Nephron (organoid): ENCODE results near the gene ABCC4.

Source experiments
- H3K27ac Mint-ChIP-seq, 3 experiments: 2 replicates each; pipeline ENCODE4 v1.8.0; 2020; ENCODE audit warnings: mixed read lengths in 3 of 3, mild to moderate bottlenecking in 2 of 3, moderate library complexity in 1 of 3
- H3K27me3 Mint-ChIP-seq: 2 replicates; pipeline ENCODE4 v1.8.0; 2021; ENCODE audit warnings: low read depth, mild to moderate bottlenecking, moderate library complexity, mixed read lengths
- H3K36me3 Mint-ChIP-seq: 2 replicates; pipeline ENCODE4 v1.8.0; 2020; ENCODE audit warnings: low read depth, mixed read lengths
- H3K4me1 Mint-ChIP-seq: 2 replicates; pipeline ENCODE4 v1.8.0; 2020; ENCODE audit warnings: mixed read lengths
- H3K4me3 Mint-ChIP-seq, 3 experiments: 2 replicates each; pipeline ENCODE4 v1.8.0; 2020; ENCODE audit warnings: mild to moderate bottlenecking in 3 of 3, mixed read lengths in 3 of 3, moderate library complexity in 2 of 3
- H3K9me3 Mint-ChIP-seq: 2 replicates; pipeline ENCODE4 v1.8.0; 2020; ENCODE audit warnings: mixed read lengths
- TF ChIP-seq, protein P1 (sequence below), 3 experiments: fragments of 200-600 bp; sonication (generic); IDR thresholded peaks; one replicate each; pipeline ENCODE4 v1.5.0; 2021; ENCODE audit warnings: antibody characterized with exemption in 3 of 3; ENCODE audit not compliant: unreplicated experiment in 3 of 3

The ABCC4 gene

GRCh38 chr13:95222733-95223018 lies 78.6 kb downstream of the ABCC4 start:
- Mint-ChIP-seq H3K9me3 (no peaks in the 10 kb centered on the region), H3K27ac (no peak overlapping the region), H3K4me1 (peaks cover 12% of the 10 kb centered on the region), H3K36me3 (no peaks in the 10 kb centered on the region), H3K4me3 (no peak overlapping the region), H3K27me3 (no peaks in the 10 kb centered on the region)
- TF ChIP-seq, protein P1, sequence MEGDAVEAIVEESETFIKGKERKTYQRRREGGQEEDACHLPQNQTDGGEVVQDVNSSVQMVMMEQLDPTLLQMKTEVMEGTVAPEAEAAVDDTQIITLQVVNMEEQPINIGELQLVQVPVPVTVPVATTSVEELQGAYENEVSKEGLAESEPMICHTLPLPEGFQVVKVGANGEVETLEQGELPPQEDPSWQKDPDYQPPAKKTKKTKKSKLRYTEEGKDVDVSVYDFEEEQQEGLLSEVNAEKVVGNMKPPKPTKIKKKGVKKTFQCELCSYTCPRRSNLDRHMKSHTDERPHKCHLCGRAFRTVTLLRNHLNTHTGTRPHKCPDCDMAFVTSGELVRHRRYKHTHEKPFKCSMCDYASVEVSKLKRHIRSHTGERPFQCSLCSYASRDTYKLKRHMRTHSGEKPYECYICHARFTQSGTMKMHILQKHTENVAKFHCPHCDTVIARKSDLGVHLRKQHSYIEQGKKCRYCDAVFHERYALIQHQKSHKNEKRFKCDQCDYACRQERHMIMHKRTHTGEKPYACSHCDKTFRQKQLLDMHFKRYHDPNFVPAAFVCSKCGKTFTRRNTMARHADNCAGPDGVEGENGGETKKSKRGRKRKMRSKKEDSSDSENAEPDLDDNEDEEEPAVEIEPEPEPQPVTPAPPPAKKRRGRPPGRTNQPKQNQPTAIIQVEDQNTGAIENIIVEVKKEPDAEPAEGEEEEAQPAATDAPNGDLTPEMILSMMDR (IDR thresholded peaks at IDR 0.05; ENCODE audit: unreplicated experiment in 3 of 3), result no peak

GRCh38 chr13:95221971-95222732 lies 79.1 kb downstream of the ABCC4 start:
- TF ChIP-seq, protein P1 (IDR thresholded peaks at IDR 0.05; ENCODE audit: unreplicated experiment in 3 of 3), result no peak
- Mint-ChIP-seq H3K4me3 (no peak overlapping the region), H3K36me3 (no peaks in the 10 kb centered on the region), H3K27ac (no peak overlapping the region), H3K27me3 (no peaks in the 10 kb centered on the region), H3K4me1 (peaks cover 8% of the 10 kb centered on the region), H3K9me3 (no peaks in the 10 kb centered on the region)

GRCh38 chr13:95220611-95221010 lies 80.6 kb downstream of the ABCC4 start:
- H3K4me3 Mint-ChIP-seq, result no peak overlapping the region
- no peak overlapping the region for H3K27ac Mint-ChIP-seq
- no peaks in the 10 kb centered on the region for H3K4me1 Mint-ChIP-seq
- TF ChIP-seq, protein P1 (IDR thresholded peaks at IDR 0.05; ENCODE audit: unreplicated experiment in 3 of 3), result no peak
- no peaks in the 10 kb centered on the region for H3K9me3 Mint-ChIP-seq
- no peaks in the 10 kb centered on the region for H3K27me3 Mint-ChIP-seq
- H3K36me3 Mint-ChIP-seq, result no peaks in the 10 kb centered on the region

DNA sequence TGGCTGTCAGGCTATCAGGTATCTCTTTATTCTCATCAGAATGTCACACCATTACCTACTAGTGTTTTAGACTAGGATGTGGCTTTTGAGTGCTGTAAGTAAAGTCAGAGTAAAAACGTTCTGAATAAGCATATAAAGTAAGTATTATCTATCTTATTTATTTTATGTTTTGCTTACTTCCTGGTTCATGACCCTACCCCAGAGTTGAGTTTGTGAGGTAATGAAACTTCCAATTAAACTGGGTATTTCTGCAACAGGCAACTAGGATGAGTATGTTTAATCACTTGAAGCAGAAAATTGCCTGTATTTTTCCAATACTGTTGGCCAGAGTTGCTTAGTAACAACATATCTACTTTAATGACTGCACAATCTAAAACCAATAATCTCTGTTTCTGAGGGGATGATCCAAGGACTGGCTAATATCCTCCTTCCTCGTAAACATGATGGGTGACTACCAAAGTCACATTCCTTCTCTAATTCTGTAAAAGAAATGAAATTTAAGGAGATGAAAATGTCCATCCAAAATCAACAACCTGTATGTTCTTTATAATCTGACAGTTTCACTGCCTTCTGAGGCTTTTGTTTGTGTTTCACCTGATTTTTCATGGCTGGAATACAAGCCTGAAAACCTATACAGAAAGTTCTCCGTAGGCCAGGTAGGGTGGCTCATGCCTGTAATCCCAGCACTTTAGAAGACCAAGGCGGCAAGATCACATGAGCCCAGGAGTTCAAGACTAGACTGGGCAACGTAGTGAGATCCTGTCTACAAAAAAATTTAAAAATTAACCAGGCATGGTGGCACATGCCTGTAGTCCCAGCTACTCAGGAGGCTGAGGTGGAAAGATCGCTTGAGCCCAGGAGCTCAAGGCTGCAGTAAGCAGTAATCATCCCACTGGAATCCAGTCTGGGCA lies 83.1 kb downstream of the ABCC4 start:
- no peaks in the 10 kb centered on the region for H3K4me1 Mint-ChIP-seq
- H3K36me3 Mint-ChIP-seq, result no peaks in the 10 kb centered on the region
- H3K9me3 Mint-ChIP-seq, result no peaks in the 10 kb centered on the region
- no peak overlapping the region for H3K4me3 Mint-ChIP-seq
- no peak overlapping the region for H3K27ac Mint-ChIP-seq
- H3K27me3 Mint-ChIP-seq, result no peaks in the 10 kb centered on the region
- TF ChIP-seq, protein P1 (IDR thresholded peaks at IDR 0.05; ENCODE audit: unreplicated experiment in 3 of 3), result no peak

DNA sequence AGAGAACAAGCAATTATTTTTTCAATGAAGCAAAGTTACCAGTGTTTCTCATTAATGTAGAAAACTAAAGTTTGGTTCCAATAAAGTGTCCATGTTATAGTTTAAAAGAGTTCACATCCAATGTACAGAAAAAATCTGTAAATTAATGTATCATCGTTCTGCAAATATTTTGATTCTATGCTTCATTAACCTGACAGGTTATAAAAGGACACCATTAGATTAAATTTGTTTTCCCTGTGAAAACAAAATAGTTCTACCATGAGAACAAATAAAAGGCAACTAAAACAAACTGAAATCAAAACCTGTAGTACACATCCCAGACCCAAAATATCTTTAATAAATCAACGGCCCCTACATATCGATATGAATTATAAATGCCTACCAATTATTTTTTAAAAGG lies 85.1 kb downstream of the ABCC4 start:
- TF ChIP-seq, protein P1 (IDR thresholded peaks at IDR 0.05; ENCODE audit: unreplicated experiment in 3 of 3), result no peak
- Mint-ChIP-seq H3K27me3 (no peaks in the 10 kb centered on the region), H3K4me1 (no peaks in the 10 kb centered on the region), H3K9me3 (no peaks in the 10 kb centered on the region), H3K27ac (no peak overlapping the region), H3K4me3 (no peak overlapping the region), H3K36me3 (peaks cover 7% of the 10 kb centered on the region)
